ENCODE measurements around the gene UAP1. TPM values are rescaled to one million over a fixed set of nuclear protein-coding genes. Genes with fewer than 3 reads are reported as not detected.

Gene UAP1
- total RNA-seq, 3 donors from 2014 or later: 91.4 to 123 (median 116) TPM

- ATAC-seq (no peak), DNase-seq (no peak)
- Histone ChIP-seq H3K36me3 (ENCODE audit: low read depth) (no peaks in the 10 kb centered on the region), H3K4me3 (no peak overlapping the region), H3K4me1 (ENCODE audit: low read depth) (no peaks in the 10 kb centered on the region), H3K9me3 (no peaks in the 10 kb centered on the region)
- no peak for TF ChIP-seq CTCF (IDR thresholded peaks at IDR 0.05)
- intact Hi-C loops (cut with DNase I, micrococcal nuclease): no loop called here
Observed at GRCh38 chr1:162536511-162536910, 25.0 kb upstream of the UAP1 start.

GRCh38 chr1:162537216-162537615 is 24.3 kb upstream of the UAP1 start:
- intact Hi-C loops (cut with DNase I, micrococcal nuclease): no loop called here
- Histone ChIP-seq H3K36me3 (ENCODE audit: low read depth) (no peaks in the 10 kb centered on the region), H3K9me3 (no peaks in the 10 kb centered on the region), H3K4me1 (ENCODE audit: low read depth) (no peaks in the 10 kb centered on the region), H3K4me3 (no peak overlapping the region)
- TF ChIP-seq CTCF (IDR thresholded peaks at IDR 0.05): no peak
- DNase-seq (no peak), ATAC-seq (no peak)

- Histone ChIP-seq H3K9me3 (peaks cover 12% of the 10 kb centered on the region), H3K4me3 (no peak overlapping the region), H3K4me1 (ENCODE audit: low read depth) (no peaks in the 10 kb centered on the region), H3K36me3 (ENCODE audit: low read depth) (no peaks in the 10 kb centered on the region)
- TF ChIP-seq CTCF (IDR thresholded peaks at IDR 0.05): no peak
- intact Hi-C loops (cut with DNase I, micrococcal nuclease): no loop called here
- ATAC-seq: no peak
- DNase-seq: no peak
Observed at GRCh38 chr1:162538815-162539431, 22.6 kb upstream of the UAP1 start.

- Histone ChIP-seq H3K4me1 (ENCODE audit: low read depth) (no peaks in the 10 kb centered on the region), H3K36me3 (ENCODE audit: low read depth) (no peaks in the 10 kb centered on the region), H3K9me3 (peaks cover 12% of the 10 kb centered on the region), H3K4me3 (no peak overlapping the region)
- intact Hi-C loops (cut with DNase I, micrococcal nuclease): no loop called here
- no peak for TF ChIP-seq CTCF (IDR thresholded peaks at IDR 0.05)
- ATAC-seq (peak; percentile 31), DNase-seq (peak in 1 of 3 donors; percentile 15)
Observed at GRCh38 chr1:162541619-162542141, 19.8 kb upstream of the UAP1 start.

- DNase-seq (no peak), ATAC-seq (no peak)
- Histone ChIP-seq H3K9me3 (peaks cover 12% of the 10 kb centered on the region), H3K36me3 (ENCODE audit: low read depth) (no peaks in the 10 kb centered on the region), H3K4me1 (ENCODE audit: low read depth) (no peaks in the 10 kb centered on the region), H3K4me3 (no peak overlapping the region)
- intact Hi-C loops (cut with DNase I, micrococcal nuclease): no loop called here
- no peak for TF ChIP-seq CTCF (IDR thresholded peaks at IDR 0.05)
Observed at GRCh38 chr1:162543228-162543627, 18.3 kb upstream of the UAP1 start.

Data from mucosa of descending colon (tissue), 3 donors.